SKM-1 (cell line): ENCODE results near the gene PDE9A.
"Not testable (repeated sequence)": the region's sequence is repeated elsewhere in the genome, so short reads cannot be mapped to it uniquely, and the experiment has no call there.

Experiments used
- DNase-seq: peaks from one replicate; lab custom pipeline; 2025; ENCODE audit not compliant: unreplicated experiment; lab: John Stamatoyannopoulos, UW

Gene PDE9A

DNA sequence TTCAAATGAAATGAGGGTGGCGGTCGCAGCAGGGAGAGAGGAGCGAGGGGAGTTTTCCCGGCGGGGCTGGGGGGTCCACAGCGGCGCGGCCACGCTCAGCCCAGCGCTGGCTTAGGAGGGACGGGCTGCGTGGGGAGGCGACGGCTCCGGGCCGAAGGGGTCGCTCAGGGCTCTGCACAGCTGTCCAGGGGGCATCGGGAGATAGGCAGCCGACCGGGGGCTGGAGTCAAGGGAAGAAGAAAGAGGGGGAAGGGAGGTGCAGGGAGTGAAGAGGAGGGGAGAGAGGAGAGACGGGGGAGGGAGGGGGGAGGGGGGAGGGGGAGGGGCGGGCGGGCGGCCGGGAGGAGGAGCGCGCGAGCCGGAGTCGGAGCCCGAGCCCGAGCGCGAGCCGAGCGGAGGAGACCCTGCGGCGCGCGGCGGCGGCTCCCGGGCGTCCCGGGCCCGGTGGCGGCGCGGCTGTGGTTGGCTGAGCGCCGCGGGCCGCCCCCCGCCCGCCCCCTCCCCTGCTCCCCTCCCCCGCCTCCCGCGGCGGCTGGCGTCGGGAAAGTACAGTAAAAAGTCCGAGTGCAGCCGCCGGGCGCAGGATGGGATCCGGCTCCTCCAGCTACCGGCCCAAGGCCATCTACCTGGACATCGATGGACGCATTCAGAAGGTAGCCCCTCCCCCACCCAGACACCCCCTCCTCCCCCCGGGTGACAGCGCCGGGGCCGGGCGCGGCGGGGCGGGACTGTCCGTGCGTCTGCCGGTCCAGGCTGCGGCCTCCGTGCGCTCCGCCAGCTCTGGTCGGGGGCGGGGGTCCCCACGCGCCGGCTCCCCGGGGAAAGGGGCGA lies at the start of gene PDE9A:
Gene PDE9A, plus strand, starts transcription at position 391 of the 831 bp plus-strand sequence. Its CDS starts 194 bp downstream, at position 585.
- no peak for DNase-seq

DNA sequence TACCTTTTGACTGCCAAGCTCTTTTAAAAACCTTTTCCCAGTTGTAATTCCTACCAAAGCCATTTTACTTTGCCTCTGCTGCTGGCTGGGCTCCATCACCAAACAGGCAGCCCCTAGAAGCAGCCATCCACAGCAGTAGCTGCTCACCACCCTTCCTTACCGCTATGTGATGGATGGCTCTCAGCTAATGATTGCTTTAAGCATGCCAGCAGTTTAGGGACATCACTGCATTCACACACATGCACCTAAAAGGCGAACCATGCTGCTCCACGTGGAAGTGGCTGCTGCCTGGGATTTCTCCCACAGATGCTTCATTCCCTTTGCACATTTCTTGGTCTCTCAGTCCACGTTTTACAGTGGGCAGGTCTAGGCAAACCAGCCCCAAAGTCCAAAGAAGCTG lies 46.3 kb upstream of the PDE9A start:
- DNase-seq = no peak

DNA sequence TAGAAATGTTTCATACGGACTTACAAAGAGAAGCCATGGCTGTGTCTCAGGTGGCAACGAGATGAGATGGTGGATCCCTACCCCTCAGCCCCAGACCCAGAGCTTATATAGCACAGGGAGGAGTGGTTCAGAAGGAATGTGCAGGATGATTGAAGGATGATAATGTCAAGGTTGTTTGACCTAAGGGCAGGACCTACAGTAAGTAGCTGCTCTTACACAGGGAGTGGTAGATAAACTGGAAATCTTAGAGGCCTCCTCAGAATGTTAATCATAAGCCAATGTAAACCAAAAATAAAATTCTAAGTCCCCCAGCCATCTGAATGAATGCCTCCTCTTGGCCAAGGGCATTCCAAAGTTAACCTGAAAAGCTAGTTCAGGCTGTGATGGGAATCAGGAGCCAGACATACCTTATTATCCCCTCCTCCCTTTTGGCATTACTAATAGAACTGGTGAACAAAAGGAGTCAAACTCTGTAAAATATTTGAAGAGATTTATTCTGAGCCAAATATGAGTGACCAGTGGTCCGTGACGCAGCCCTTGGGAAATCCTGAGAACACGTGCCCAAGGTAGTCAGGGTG lies 45.8 kb upstream of the PDE9A start:
- DNase-seq = no peak

DNA sequence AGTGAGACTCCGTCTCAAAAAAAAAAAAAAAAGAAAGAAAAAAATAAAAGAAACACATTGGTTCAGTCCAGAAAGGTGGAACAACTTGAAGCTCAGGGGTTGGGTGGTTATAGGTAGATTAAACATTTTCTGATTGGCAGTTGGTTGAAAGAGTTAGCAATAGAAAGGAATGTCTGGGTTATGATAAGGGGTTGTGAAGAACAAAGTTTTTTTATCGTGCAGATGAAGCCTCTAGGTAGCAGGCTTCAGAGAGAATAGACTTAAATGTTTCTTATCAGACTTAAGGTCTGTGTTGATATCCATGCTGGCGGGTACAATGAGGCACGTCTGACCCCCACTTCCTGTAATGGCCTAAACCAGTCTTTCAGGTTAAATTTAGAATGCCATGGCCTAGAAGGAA lies 45.0 kb upstream of the PDE9A start:
- DNase-seq = no peak

- no peak for DNase-seq
Observed at GRCh38 chr21:42609811-42610210, 43.6 kb upstream of the PDE9A start.

DNA sequence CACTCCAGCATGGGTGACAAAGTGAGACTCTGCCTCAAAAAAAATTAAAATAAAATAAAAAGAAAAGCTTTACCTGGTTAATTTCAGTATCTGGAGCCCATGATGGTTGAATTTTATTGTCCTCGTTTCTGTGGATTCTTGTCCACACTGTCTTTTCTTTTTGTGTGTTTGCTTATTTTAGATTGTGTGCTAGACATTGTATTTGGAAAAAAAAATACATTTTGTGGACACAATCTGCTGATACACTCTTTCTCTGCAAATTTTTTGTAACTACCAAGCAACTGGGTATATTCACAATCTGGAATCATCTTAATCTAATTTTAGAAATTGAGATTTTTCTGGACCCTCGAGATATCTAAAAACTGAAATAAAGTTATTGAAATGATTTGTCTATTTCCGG lies 41.6 kb upstream of the PDE9A start:
- no peak for DNase-seq

DNA sequence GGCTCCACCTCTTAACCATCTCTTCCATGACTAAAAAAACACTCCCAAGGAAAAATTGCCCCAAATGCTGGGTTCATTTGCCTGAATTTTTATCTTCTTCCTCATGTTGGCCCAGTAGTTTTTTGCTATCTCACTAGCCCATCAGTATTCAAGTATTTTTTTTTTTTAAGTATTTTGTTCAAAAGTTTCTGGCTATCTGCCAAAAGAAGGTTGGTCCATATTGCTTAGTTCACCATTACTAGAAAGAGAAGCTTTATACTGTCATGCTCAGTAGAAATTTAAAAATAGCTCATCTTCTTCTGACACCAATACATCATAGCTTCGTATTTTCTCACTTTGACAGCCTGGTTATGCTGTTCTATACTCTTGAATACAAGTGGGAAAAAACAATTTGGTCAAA lies 41.0 kb upstream of the PDE9A start:
- DNase-seq = no peak

- no peak for DNase-seq
Observed at GRCh38 chr21:42613756-42614155, 39.7 kb upstream of the PDE9A start.

DNA sequence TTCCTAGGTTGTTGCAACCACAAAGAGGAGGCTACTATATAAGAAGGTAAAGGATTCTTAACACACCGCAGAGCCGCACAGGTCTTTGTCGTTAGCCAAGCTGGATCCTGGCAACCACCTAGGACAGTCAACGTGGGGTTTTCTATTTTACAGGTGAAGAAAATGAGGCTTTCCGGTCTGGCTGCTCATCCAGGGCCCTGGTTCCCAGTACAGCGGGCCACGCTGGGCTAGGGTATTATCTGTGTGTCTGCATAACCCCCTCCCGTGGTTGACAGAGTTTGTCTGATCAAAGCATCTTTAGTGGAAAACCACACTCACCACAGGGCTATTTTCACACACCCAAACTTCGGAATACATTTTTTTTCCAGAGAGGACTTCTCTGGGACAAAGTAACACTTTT lies 39.0 kb upstream of the PDE9A start:
- no peak for DNase-seq

DNA sequence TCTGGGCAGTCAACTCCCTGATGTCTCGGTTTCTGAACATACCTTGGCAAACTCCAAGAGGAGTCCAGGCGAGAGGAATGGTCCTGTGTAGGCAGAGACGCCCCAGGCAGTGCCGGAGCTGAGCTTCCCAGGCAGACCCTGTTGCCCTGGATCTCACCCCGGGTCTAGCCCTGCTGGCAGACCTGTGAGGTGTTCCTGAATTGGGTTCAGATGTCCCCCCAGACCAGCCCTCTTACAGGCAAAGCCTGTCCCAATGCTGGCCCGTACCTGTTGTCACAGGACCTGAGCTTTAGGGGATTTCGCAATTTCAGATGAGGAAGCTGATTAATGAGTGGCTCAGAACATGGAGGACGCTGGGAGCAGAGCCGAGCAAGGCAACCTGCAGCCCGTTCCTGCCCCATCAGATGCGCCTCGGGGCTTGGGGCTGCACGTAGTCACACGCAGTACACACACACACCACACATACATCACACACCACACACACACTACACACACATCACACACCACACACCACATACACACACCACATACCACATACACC lies 38.5 kb upstream of the PDE9A start:
- DNase-seq = peak; percentile 13

DNA sequence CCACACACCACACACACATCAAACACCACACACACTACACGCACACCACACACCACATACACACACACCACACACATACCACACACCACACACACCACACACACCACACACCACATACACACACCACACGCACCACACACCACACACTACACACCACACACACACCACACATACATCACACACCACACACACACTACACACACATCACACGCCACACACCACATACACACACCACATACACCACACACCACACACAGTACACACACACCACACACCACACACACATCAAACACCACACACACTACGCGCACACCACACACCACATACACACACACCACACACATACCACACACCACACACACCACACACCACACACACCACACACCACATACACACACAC lies 38.0 kb upstream of the PDE9A start:
- DNase-seq = not testable (repeated sequence)

DNA sequence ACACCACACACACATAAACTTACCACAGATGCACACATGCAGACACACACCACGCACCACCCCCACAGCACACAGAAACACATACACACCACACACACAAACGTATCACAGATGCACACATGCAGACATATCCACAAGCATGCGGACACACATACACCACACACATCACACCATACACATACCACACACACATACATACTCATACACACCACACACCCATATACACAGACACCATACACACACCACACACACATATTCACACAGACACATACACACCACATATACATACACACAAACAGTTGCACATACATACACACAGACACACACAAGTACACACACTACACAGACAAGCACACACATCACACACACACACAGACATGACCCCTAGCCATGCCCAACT lies 37.5 kb upstream of the PDE9A start:
- DNase-seq = no peak

DNA sequence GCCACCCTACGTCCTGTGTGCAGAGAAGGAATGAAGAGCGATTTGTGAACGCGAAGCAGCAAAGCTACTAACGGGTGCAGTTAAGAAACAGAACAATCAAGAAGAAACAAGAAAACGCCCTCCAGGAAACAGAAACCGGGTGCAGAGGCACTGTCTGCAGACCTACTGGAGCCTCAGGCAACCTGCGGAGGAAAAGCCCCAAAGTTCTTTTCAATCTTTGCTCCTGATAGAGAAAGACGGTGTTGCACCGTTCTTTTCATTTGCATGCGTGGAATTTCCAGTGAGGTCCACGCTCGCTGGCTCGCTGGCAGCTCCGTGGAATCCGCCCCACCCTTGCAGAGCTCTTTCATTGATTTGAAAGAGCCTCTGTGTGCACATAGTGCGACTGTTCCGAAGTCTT lies 37.0 kb upstream of the PDE9A start:
- no peak for DNase-seq

DNA sequence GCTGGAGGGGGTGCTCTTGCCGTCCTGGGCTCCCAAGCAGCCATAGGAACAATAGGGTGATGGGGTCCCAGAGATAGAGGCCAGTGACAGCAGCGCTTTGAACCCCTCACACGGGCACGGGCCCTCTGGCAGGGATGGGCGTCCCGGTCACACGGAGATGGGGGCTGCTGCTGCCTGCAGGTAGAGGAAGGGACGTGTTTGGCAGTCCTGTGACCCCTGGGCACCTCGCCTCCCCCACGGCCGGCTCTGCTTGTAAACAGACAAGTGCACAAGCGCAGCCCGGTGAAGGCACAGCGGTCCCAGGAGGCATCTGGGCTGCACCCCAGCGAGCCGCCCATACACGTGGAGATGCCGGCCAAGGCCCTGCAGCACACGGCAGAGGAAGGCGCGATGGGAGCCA lies 36.5 kb upstream of the PDE9A start:
- DNase-seq = no peak

- DNase-seq = no peak
Observed at GRCh38 chr21:42617486-42617885, 35.9 kb upstream of the PDE9A start.

DNA sequence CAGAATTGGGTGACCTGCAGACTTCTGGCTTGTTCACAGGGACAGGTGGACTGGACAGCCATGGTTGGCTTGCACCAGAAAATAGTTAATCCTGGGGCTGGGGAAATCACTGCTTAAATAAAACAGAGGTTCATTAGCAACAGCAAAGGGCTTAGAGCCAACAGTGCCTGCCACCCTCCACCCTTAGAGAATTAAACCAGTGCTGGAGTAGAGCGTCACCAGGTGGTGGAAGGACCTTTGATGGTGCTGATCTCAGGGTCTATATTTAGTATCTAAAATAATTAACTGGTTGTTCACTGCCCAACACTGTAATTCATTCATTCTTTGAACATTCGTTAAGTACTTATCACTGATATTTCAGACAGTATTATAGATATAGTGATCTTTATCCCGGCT lies 34.7 kb upstream of the PDE9A start:
- no peak for DNase-seq

DNA sequence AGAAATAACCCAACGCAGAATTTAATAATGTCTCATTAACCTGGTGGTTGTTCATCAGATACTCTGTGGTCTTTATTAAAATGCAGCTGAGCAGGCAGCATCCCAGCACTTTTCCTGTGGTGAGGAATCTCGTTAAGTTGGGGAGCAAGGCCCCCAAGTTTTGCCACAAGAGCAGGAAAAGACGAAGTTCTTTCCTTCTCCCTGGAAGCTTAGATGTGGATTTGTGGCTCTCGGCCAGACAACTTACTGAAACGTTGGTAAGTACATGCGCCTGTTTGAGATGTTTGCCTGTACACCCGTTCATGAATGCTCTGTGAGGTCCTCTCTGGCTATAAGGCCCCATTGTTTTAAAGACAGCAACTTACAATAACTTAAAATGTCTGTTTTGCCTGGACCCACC lies 34.3 kb upstream of the PDE9A start:
- no peak for DNase-seq

- DNase-seq = no peak
Observed at GRCh38 chr21:42619841-42620240, 33.6 kb upstream of the PDE9A start.

GRCh38 chr21:42621166-42621818 lies 32.1 kb upstream of the PDE9A start:
- DNase-seq = no peak

GRCh38 chr21:42621819-42622177 lies 31.6 kb upstream of the PDE9A start:
- DNase-seq = no peak

DNA sequence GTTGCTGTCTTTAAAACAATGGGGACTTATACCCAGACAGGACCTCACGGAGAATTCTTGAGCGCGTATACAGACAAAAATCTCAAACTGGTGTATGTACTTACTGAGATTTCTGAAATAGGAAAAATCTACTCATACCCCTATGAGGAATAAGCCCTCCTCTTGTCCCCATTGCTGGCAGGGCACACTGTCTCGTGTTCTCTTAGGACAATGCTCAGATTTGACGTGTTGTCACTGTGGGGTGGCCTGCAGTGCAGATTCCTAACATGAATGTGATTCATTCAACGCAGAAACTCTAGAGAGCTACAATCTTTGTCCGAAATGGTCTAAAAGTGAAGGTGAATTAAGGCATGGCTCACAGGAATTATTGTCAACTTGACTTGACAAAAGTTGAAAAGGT lies 31.1 kb upstream of the PDE9A start:
- no peak for DNase-seq

GRCh38 chr21:42623694-42624093 lies 29.7 kb upstream of the PDE9A start:
- DNase-seq = no peak
